Measurements from ENCODE around the gene ARID1B. TPM values are rescaled to one million over a fixed set of nuclear protein-coding genes. Genes with fewer than 3 reads are reported as not detected.
A peak's percentile ranks its signal among the peaks of the same experiment; 100 is the strongest.

Gene ARID1B
- total RNA-seq, 1 experiment from 2014 or later: 60.3 TPM

- TF ChIP-seq ARID4B (CRISPR knock-in tag; IDR thresholded peaks at IDR 0.05; ENCODE audit: borderline replicate concordance) (no peak), ESRRA (CRISPR knock-in tag; IDR thresholded peaks at IDR 0.05; ENCODE audit: borderline replicate concordance) (no peak), ZNF317 (CRISPR knock-in tag; IDR thresholded peaks at IDR 0.05; ENCODE audit: borderline replicate concordance, low read depth) (no peak), SMAD3 (CRISPR knock-in tag; IDR thresholded peaks at IDR 0.05; ENCODE audit: borderline replicate concordance) (no peak)
Observed at GRCh38 chr6:156821707-156822106, 44.5 kb downstream of the ARID1B start (continued).

- DNase-seq (ENCODE audit: low spot score): no peak
- TF ChIP-seq ZNF512 (CRISPR knock-in tag; IDR thresholded peaks at IDR 0.05; ENCODE audit: borderline replicate concordance): no peak
- no peak for TF ChIP-seq HMGA2 (CRISPR knock-in tag; IDR thresholded peaks at IDR 0.05)
- no peak for TF ChIP-seq SMAD4 (CRISPR knock-in tag; IDR thresholded peaks at IDR 0.05)
- TF ChIP-seq FOXK1 (CRISPR knock-in tag; IDR thresholded peaks at IDR 0.05): no peak
- no peak for TF ChIP-seq MYBL2 (CRISPR knock-in tag; IDR thresholded peaks at IDR 0.05)
- TF ChIP-seq JAZF1 (CRISPR knock-in tag; IDR thresholded peaks at IDR 0.05): no peak
- no peak for TF ChIP-seq ETV6 (CRISPR knock-in tag; IDR thresholded peaks at IDR 0.05)
- no peak for TF ChIP-seq GTF2I (CRISPR knock-in tag; conservative IDR thresholded peaks at IDR 0.05)
- TF ChIP-seq HMGXB4 (CRISPR knock-in tag; IDR thresholded peaks at IDR 0.05): no peak
- no peak for TF ChIP-seq ZNF425 (CRISPR knock-in tag; conservative IDR thresholded peaks at IDR 0.05)
- TF ChIP-seq NFE2L1 (CRISPR knock-in tag; IDR thresholded peaks at IDR 0.05): no peak
- TF ChIP-seq ESRRA (CRISPR knock-in tag; IDR thresholded peaks at IDR 0.05; ENCODE audit: borderline replicate concordance): no peak
- no peak for TF ChIP-seq FOXP1 (CRISPR knock-in tag; IDR thresholded peaks at IDR 0.05; ENCODE audit: borderline replicate concordance)
- TF ChIP-seq MLX (CRISPR knock-in tag; IDR thresholded peaks at IDR 0.05): no peak
- no peak for TF ChIP-seq ELF4 (CRISPR knock-in tag; IDR thresholded peaks at IDR 0.05; ENCODE audit: low read depth)
- no peak for TF ChIP-seq RELA (CRISPR knock-in tag; IDR thresholded peaks at IDR 0.05; ENCODE audit: borderline replicate concordance)
- ChIA-PET POLR2A (no interaction called here), CTCF (no interaction called here)
- no peaks in the 10 kb centered on the region for H3K9me3 Mint-ChIP-seq
- H3K4me1 Mint-ChIP-seq: peaks cover 57% of the 10 kb centered on the region
- H3K36me3 Mint-ChIP-seq: no peaks in the 10 kb centered on the region
- H3K27ac Mint-ChIP-seq: 0 out of 2 replicates have a peak overlapping the region, but pooled peaks have one; percentile 16
- H3K4me3 Mint-ChIP-seq: no peak overlapping the region
- ATAC-seq: no peak
- no peaks in the 10 kb centered on the region for H3K27me3 Mint-ChIP-seq (ENCODE audit: low read depth)
Observed at GRCh38 chr6:156822747-156823206, 45.6 kb downstream of the ARID1B start.
